K562 (cell line): ENCODE results near the gene CCNY. TPM values are rescaled to one million over a fixed set of nuclear protein-coding genes. Genes with fewer than 3 reads are reported as not detected.

Experiments used
- ARID2 ChIP-seq: fragments of 450-650 bp; IDR thresholded peaks from 2 replicates; pipeline ENCODE4 v1.6.1; 2017; ENCODE audit warnings: antibody characterized with exemption, mild to moderate bottlenecking
- BDP1 ChIP-seq: IDR thresholded peaks from 3 replicates; pipeline ENCODE4 v1.6.1; 2011; ENCODE audit not compliant: insufficient read length, insufficient read depth
- CREM ChIP-seq: IDR thresholded peaks from 2 replicates; pipeline ENCODE4 v1.6.1; 2014; ENCODE audit warnings: antibody characterized with exemption, low read depth
- HDAC1 ChIP-seq, 2 experiments: fragments of 450-650 bp; IDR thresholded peaks; 2 replicates each; pipeline ENCODE4 v1.6.1; 2016 to 2017; ENCODE audit warnings: inconsistent platforms in 1 of 2, mild to moderate bottlenecking in 1 of 2, moderate library complexity in 1 of 2
- IFI16 ChIP-seq: fragments of 250-450 bp; sonication (Bioruptor Pico); IDR thresholded peaks from 2 replicates; pipeline ENCODE4 v2.1.2; 2022; ENCODE audit warnings: mild to moderate bottlenecking, inconsistent platforms
- MECOM ChIP-seq: fragments of 250-450 bp; sonication (Bioruptor Pico); IDR thresholded peaks from 2 replicates; pipeline ENCODE4 v1.8.0; 2022; ENCODE audit warnings: inconsistent platforms
- NELFE ChIP-seq: IDR thresholded peaks from 2 replicates; pipeline ENCODE4 v1.6.1; 2011; ENCODE audit warnings: mild to moderate bottlenecking; ENCODE audit not compliant: insufficient read depth, insufficient read length
- NONO ChIP-seq, 2 experiments: fragments of 200-400 bp in 1 of 2; fragments of 450-650 bp in 1 of 2; formaldehyde crosslinking in 1 of 2; IDR thresholded peaks; 2 replicates each; pipeline ENCODE4 v1.6.1; 2017; ENCODE audit warnings: low read depth in 2 of 2, mild to moderate bottlenecking in 2 of 2, moderate library complexity in 2 of 2, low read length in 1 of 2
- PATZ1 ChIP-seq: fragments of 250-450 bp; sonication (Bioruptor Pico); IDR thresholded peaks from 2 replicates; pipeline ENCODE4 v1.5.0; 2020; ENCODE audit warnings: mild to moderate bottlenecking, borderline replicate concordance
- PHF8 ChIP-seq: fragments of 200-600 bp; sonication (generic); IDR thresholded peaks from 2 replicates; pipeline ENCODE4 v1.6.1; 2012; ENCODE audit warnings: mixed run types, mild to moderate bottlenecking, inconsistent platforms, low read length, moderate library complexity, borderline replicate concordance
- RFX1 ChIP-seq: fragments of 450-650 bp; IDR thresholded peaks from 2 replicates; pipeline ENCODE4 v1.6.1; 2016; ENCODE audit warnings: mild to moderate bottlenecking, moderate library complexity
- SIN3B ChIP-seq: fragments of 450-650 bp; IDR thresholded peaks from 2 replicates; pipeline ENCODE4 v1.6.1; 2017; ENCODE audit warnings: low read depth, mild to moderate bottlenecking, moderate library complexity
- SRSF1 ChIP-seq: fragments of 200-400 bp; formaldehyde crosslinking; IDR thresholded peaks from 2 replicates; pipeline ENCODE4 v1.6.1; 2017; ENCODE audit warnings: mild to moderate bottlenecking, low read depth, low read length, moderate library complexity
- STAG1 ChIP-seq: sonication (generic); formaldehyde crosslinking; IDR thresholded peaks from 2 replicates; pipeline ENCODE4 v1.5.0; 2020; ENCODE audit warnings: missing genetic modification reagents, borderline replicate concordance
- U2AF1 ChIP-seq: fragments of 200-400 bp; formaldehyde crosslinking; optimal IDR thresholded peaks from 2 replicates; pipeline ENCODE3; 2017; ENCODE audit warnings: mild to moderate bottlenecking, low read depth, low read length, moderate library complexity
- UBTF ChIP-seq, 2 experiments: IDR thresholded peaks; 2 replicates each; pipeline ENCODE4 v1.6.1; 2012; ENCODE audit warnings: improper control_type of control experiment in 2 of 2, low read depth in 2 of 2, low read length in 2 of 2, borderline replicate concordance in 1 of 2
- XRCC5 ChIP-seq: fragments of 200-400 bp; formaldehyde crosslinking; IDR thresholded peaks from 2 replicates; pipeline ENCODE4 v1.6.1; 2017; ENCODE audit warnings: low read depth, mild to moderate bottlenecking, low read length
- ZNF146 ChIP-seq: IDR thresholded peaks from one replicate; pipeline ENCODE4 v1.6.1; 2018; ENCODE audit warnings: missing compliant biosample characterization; ENCODE audit not compliant: unreplicated experiment
- ZNF165 ChIP-seq: fragments of 250-450 bp; sonication (Bioruptor Pico); IDR thresholded peaks from 2 replicates; pipeline ENCODE4 v1.4.0; 2020; ENCODE audit warnings: borderline replicate concordance
- ZNF184 ChIP-seq: sonication (generic); formaldehyde crosslinking; IDR thresholded peaks from 2 replicates; pipeline ENCODE4 v1.5.0; 2020; ENCODE audit warnings: missing genetic modification reagents
- ZNF23 ChIP-seq: fragments of 250-450 bp; sonication (Bioruptor Pico); IDR thresholded peaks from 2 replicates; pipeline ENCODE4 v1.4.0; 2020; ENCODE audit warnings: mild to moderate bottlenecking
- ZNF3 ChIP-seq: fragments of 250-450 bp; sonication (Bioruptor Pico); IDR thresholded peaks from 2 replicates; pipeline ENCODE4 v1.5.0; 2021; ENCODE audit warnings: mild to moderate bottlenecking, moderate library complexity
- ZNF384 ChIP-seq: IDR thresholded peaks from 2 replicates; pipeline ENCODE4 v1.6.1; 2012; ENCODE audit warnings: low read depth, low read length, improper control_type of control experiment
- polyA plus RNA-seq, 8 experiments: library from polyadenylated mRNA; depleted of rRNA in 4 of 8; stranded (reverse) in 5 of 8; unstranded in 3 of 8; fragments of >200 nt; fragmentation: Nextera tagmentation in 2 of 8; fragmentation: Illumina TruSeq in 1 of 8; extraction: Ambion mirVana in 2 of 8; extraction: Trizol in 1 of 8; gene quantifications; 2 replicates each; pipeline versions ENCODE4 v1.2.1 to v1.2.3, GENCODE V29; 2011 to 2014; ENCODE audit warnings: inconsistent platforms in 1 of 8, missing spikeins in 1 of 8
- total RNA-seq, 7 experiments: library from RNA; depleted of rRNA in 6 of 7; stranded (reverse); fragments of >200 nt in 6 of 7; fragmentation: Illumina TruSeq in 2 of 7; extraction: Trizol in 2 of 7; gene quantifications; 2 replicates each; pipeline versions ENCODE4 v1.2.1 to v1.2.3, GENCODE V29; 2011 to 2021; ENCODE audit warnings: low replicate concordance in 1 of 7
- TF ChIP-seq, protein P1 (sequence below): sonication (generic); IDR thresholded peaks from 2 replicates; pipeline ENCODE4 v1.6.1; 2016

The CCNY gene
- total and polyA plus RNA-seq, 9 of the 15 experiments (the other 6 are each of a cell fraction or from before 2014, with no cell fraction given) = 8.4 to 109 (median 38.6) TPM

DNA sequence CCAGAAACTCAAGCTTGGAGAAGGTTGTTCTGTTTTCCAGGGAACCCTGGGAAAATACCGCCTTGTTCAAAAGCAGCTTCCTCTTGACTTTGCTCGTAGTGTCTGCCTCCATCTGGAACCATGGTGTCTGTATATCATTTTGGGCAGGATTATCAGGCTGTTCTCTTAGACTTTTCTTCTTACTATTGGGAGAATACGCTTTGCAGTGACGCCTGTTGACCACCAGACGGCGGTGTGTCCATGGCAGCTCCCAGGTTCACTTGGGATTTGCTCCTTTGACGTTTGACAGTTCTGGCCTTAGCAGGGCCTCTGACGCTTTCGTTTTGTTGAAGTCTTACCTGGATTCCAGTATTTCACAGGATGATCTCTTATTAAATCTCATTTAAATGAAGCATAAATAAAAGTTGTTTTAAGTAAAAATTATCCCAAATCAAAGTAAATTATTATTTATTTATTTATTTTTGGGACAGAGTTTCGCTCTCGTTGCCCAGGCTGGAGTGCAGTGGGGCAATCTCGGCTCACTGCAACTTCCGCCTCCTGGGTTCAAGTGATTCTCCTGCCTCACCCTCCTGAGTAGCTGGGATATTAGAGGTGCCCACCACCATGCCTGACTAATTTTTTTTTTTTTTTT, 227.1 kb downstream of the CCNY start (continued):
- TF ChIP-seq, protein P1, sequence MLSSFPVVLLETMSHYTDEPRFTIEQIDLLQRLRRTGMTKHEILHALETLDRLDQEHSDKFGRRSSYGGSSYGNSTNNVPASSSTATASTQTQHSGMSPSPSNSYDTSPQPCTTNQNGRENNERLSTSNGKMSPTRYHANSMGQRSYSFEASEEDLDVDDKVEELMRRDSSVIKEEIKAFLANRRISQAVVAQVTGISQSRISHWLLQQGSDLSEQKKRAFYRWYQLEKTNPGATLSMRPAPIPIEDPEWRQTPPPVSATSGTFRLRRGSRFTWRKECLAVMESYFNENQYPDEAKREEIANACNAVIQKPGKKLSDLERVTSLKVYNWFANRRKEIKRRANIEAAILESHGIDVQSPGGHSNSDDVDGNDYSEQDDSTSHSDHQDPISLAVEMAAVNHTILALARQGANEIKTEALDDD = no peak
- TF ChIP-seq RFX1 (no peak), ZNF184 (CRISPR knock-in tag) (no peak), BDP1 (no peak), ARID2 (no peak), SRSF1 (no peak), STAG1 (no peak), SIN3B (no peak), ZNF23 (CRISPR knock-in tag) (no peak), ZNF165 (no peak), MECOM (CRISPR knock-in tag) (no peak), CREM (peak; percentile 78), XRCC5 (0 out of 2 replicates have a peak, but pooled peaks have one; percentile 76), ZNF3 (CRISPR knock-in tag) (no peak), U2AF1 (no peak), UBTF (IDR thresholded peaks at IDR 0.05; ENCODE audit: borderline replicate concordance in 1 of 2, low read depth in 2 of 2, low read length in 2 of 2) (no peak), HDAC1 (IDR thresholded peaks at IDR 0.05) (no peak), ZNF384 (no peak), ZNF146 (CRISPR knock-in tag) (no peak), PATZ1 (CRISPR knock-in tag) (no peak), PHF8 (no peak), NONO (IDR thresholded peaks at IDR 0.05; ENCODE audit: low read depth in 2 of 2, low read length in 1 of 2) (no peak), NELFE (no peak), IFI16 (CRISPR knock-in tag) (no peak)
